ENCODE measurements around the gene PLA2G4A.

PLA2G4A gene

GRCh38 chr1:187033693-187034390 lies 205.1 kb downstream of the PLA2G4A start:
- TF ChIP-seq GATA1 (IDR thresholded peaks at IDR 0.05; ENCODE audit: low read depth, low read length), result no peak
- TF ChIP-seq POLR2A (IDR thresholded peaks at IDR 0.05; ENCODE audit: low read length), result no peak
- no peak for DNase-seq

DNA sequence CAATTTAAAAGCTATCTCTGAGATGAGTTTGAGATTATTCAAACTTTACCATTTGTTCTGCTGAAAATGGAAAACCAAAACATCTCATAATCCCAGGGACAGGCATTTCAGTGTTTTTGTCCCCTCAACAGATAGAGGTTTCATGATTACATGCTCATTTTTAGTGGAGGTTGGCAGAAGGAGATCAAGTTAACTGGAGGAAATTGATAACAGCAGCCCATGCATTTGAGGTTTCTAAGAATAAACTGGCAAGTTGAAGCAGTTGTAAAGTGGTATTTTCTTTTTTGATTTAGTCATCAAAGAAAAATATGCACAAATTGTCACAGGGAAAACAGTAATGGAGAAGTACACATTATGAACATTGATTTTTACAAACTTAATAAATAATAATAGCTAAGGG lies 205.8 kb downstream of the PLA2G4A start:
- TF ChIP-seq POLR2A (IDR thresholded peaks at IDR 0.05; ENCODE audit: low read length) (no peak), GATA1 (IDR thresholded peaks at IDR 0.05; ENCODE audit: low read depth, low read length) (no peak)
- no peak for DNase-seq

DNA sequence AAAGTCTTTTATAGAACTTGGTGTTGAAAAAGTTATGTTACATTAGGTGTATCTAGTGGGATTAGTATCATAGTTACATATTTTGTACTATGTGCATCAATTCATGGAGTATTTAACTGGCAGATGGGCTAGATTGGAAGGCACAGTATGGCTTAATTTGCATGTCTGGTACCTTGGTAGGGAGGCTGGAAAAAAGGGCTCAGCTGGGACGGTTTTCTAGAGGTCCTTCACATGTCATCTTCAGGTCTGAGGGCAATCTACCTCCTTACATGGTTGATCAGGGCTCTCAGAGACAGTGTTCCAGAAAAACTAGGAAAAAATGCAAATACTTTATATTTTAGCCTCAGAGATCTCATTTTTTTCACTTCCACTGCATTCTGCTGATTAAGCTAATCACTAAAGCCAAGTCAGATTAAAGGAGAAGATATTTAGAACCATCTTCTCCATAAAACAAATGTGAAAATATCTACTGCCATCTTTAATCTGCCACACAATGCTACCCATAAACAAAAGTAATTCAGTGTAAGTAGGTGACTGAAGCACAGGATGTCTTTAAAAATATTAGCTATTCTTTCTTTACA lies 209.3 kb downstream of the PLA2G4A start:
- TF ChIP-seq GATA1 (IDR thresholded peaks at IDR 0.05; ENCODE audit: low read depth, low read length), result no peak
- no peak for TF ChIP-seq POLR2A (IDR thresholded peaks at IDR 0.05; ENCODE audit: low read length)
- DNase-seq, result no peak

Measured in erythroblast (primary cell).